AG04450 (cell line): Measurements from ENCODE around the gene FAU. TPM values are rescaled to one million over a fixed set of nuclear protein-coding genes. Genes with fewer than 3 reads are reported as not detected.

Experiments used
- CTCF ChIA-PET: fragments of 300-600, 350-600 bp; formaldehyde crosslinking; extraction: SDS; loops from one replicate; lab custom pipeline; 2022; ENCODE audit warnings: antibody characterized with exemption, inconsistent platforms; lab: Charles Lee
- POLR2A ChIA-PET: fragments of 350-600 bp; formaldehyde crosslinking; extraction: SDS; loops from one replicate; lab custom pipeline; 2021; ENCODE audit warnings: antibody characterized with exemption, inconsistent platforms; lab: Yijun Ruan, JAX
- DNase-seq: peaks from one replicate; pipeline ENCODE4 v3.0.0-alpha.2; 2011; ENCODE audit warnings: low read depth, low spot score
- H3K27ac ChIP-seq: one replicate; pipeline ENCODE4 v1.5.1; 2012; ENCODE audit warnings: low read depth, low read length, control low read depth
- H3K27me3 ChIP-seq: one replicate; pipeline ENCODE4 v1.6.0; 2012; ENCODE audit warnings: low read length; ENCODE audit not compliant: control insufficient read depth, insufficient read depth
- H3K4me3 ChIP-seq: 2 replicates; pipeline ENCODE4 v1.5.1; 2011; ENCODE audit warnings: mild to moderate bottlenecking, low read depth, low read length, control low read depth
- H3K9me3 ChIP-seq: 2 replicates; pipeline ENCODE4 v1.5.1; 2012; ENCODE audit warnings: low read length; ENCODE audit not compliant: control insufficient read depth, insufficient read depth
- CTCF ChIP-seq: IDR thresholded peaks from 2 replicates; pipeline ENCODE4 v1.5.1; 2011; ENCODE audit warnings: low read depth, low read length, control low read depth, inconsistent platforms
- polyA plus RNA-seq: library from polyadenylated mRNA; depleted of rRNA; stranded (reverse); fragments of >200 nt; gene quantifications from 2 replicates; pipeline ENCODE4 v1.2.3, GENCODE V29; 2011

FAU gene
- polyA plus RNA-seq, 1 experiment = 426 TPM

GRCh38 chr11:65157336-65157735 lies 35.4 kb upstream of the FAU start:
- DNase-seq = no peak
- no peak for TF ChIP-seq CTCF
- ChIA-PET POLR2A (no interaction called here), CTCF (interaction anchor here (0.7 kb wide), 2 partner anchors 174 to 1543 kb away, joined by 3 to 4 read pairs; no protein-coding TSS in a partner anchor)
- no peaks in the 10 kb centered on the region for H3K27me3 ChIP-seq
- no peak overlapping the region for H3K27ac ChIP-seq
- no peaks in the 10 kb centered on the region for H3K9me3 ChIP-seq
- no peak overlapping the region for H3K4me3 ChIP-seq

- no peak overlapping the region for H3K27ac ChIP-seq
- CTCF ChIA-PET = interaction anchor here (0.7 kb wide), 2 partner anchors 174 to 1543 kb away, joined by 3 to 4 read pairs; no protein-coding TSS in a partner anchor
- no peaks in the 10 kb centered on the region for H3K9me3 ChIP-seq
- POLR2A ChIA-PET = no interaction called here
- H3K4me3 ChIP-seq = no peak overlapping the region
- H3K27me3 ChIP-seq = no peaks in the 10 kb centered on the region
- TF ChIP-seq CTCF = no peak
- no peak for DNase-seq
Observed at GRCh38 chr11:65156926-65157325, 35.0 kb upstream of the FAU start.

GRCh38 chr11:65156256-65156655 lies 34.3 kb upstream of the FAU start:
- Histone ChIP-seq H3K4me3 (no peak overlapping the region), H3K27me3 (no peaks in the 10 kb centered on the region), H3K27ac (no peak overlapping the region), H3K9me3 (no peaks in the 10 kb centered on the region)
- ChIA-PET CTCF (no interaction called here), POLR2A (no interaction called here)
- DNase-seq = no peak
- no peak for TF ChIP-seq CTCF

- POLR2A ChIA-PET = no interaction called here
- Histone ChIP-seq H3K27me3 (no peaks in the 10 kb centered on the region), H3K27ac (no peak overlapping the region), H3K9me3 (0 out of 2 replicates have a peak, but pooled peaks cover 2% of the 10 kb centered on the region), H3K4me3 (no peak overlapping the region)
- TF ChIP-seq CTCF = no peak
- CTCF ChIA-PET = interaction anchor here (0.6 to 1.7 kb wide), 2 partner anchors 12 to 73 kb away, joined by 3 to 5 read pairs; no protein-coding TSS in a partner anchor
- no peak for DNase-seq
Observed at GRCh38 chr11:65152122-65152521, 30.2 kb upstream of the FAU start.

- POLR2A ChIA-PET = no interaction called here
- Histone ChIP-seq H3K27ac (no peak overlapping the region), H3K9me3 (peaks cover 2% of the 10 kb centered on the region; the same call in 1 of the 2 replicates), H3K27me3 (peaks cover 5% of the 10 kb centered on the region), H3K4me3 (no peak overlapping the region)
- TF ChIP-seq CTCF = no peak
- CTCF ChIA-PET = interaction anchor here (1.7 kb wide), 1 partner anchor 12 kb away, joined by 5 read pairs; no protein-coding TSS in a partner anchor
- DNase-seq = no peak
Observed at GRCh38 chr11:65151331-65151899, 29.5 kb upstream of the FAU start.
